Activated T-cell treated with anti-CD3 and anti-CD28 coated beads, Interleukin-2, amount 50 U/mL, for 1 hour (primary cell): ENCODE results near the gene CASQ1.

Experiments used
- DNase-seq: peaks from one replicate; pipeline ENCODE4 v3.0.0-alpha.2; 2020

The CASQ1 gene

GRCh38 chr1:160169553-160170399 is 20.6 kb upstream of the CASQ1 start:
- no peak for DNase-seq

GRCh38 chr1:160171354-160171753 is 19.0 kb upstream of the CASQ1 start:
- DNase-seq = no peak

- DNase-seq = no peak
Observed at GRCh38 chr1:160171980-160172379, 18.4 kb upstream of the CASQ1 start.

- DNase-seq = no peak
Observed at GRCh38 chr1:160177231-160177630, 13.1 kb upstream of the CASQ1 start.

- DNase-seq = no peak
Observed at GRCh38 chr1:160177667-160178066, 12.7 kb upstream of the CASQ1 start.

- no peak for DNase-seq
Observed at GRCh38 chr1:160178731-160179130, 11.6 kb upstream of the CASQ1 start.

- no peak for DNase-seq
Observed at GRCh38 chr1:160179336-160179735, 11.0 kb upstream of the CASQ1 start.

GRCh38 chr1:160186246-160186645 is 4.1 kb upstream of the CASQ1 start:
- DNase-seq = no peak

- no peak for DNase-seq
Observed at GRCh38 chr1:160186729-160187128, 3.6 kb upstream of the CASQ1 start.

GRCh38 chr1:160187407-160187806 is 3.0 kb upstream of the CASQ1 start:
- no peak for DNase-seq

GRCh38 chr1:160188341-160188740 is 2.0 kb upstream of the CASQ1 start:
- no peak for DNase-seq

- no peak for DNase-seq
Observed at GRCh38 chr1:160191756-160192155, 1.4 kb downstream of the CASQ1 start.

- DNase-seq = no peak
Observed at GRCh38 chr1:160192234-160192633, 1.9 kb downstream of the CASQ1 start.

GRCh38 chr1:160193091-160193819 is 2.9 kb downstream of the CASQ1 start:
- DNase-seq = peak; percentile 79

GRCh38 chr1:160193832-160194736 is 3.7 kb downstream of the CASQ1 start:
- DNase-seq = no peak

- DNase-seq = no peak
Observed at GRCh38 chr1:160194737-160195059, 4.3 kb downstream of the CASQ1 start.

- no peak for DNase-seq
Observed at GRCh38 chr1:160196143-160196542, 5.8 kb downstream of the CASQ1 start.

GRCh38 chr1:160197231-160197630 is 6.9 kb downstream of the CASQ1 start:
- DNase-seq = no peak

- DNase-seq = no peak
Observed at GRCh38 chr1:160200786-160201185, 10.4 kb downstream of the CASQ1 start.

GRCh38 chr1:160204526-160205241 is 14.3 kb downstream of the CASQ1 start:
- DNase-seq = no peak

GRCh38 chr1:160205242-160206035 is 15.1 kb downstream of the CASQ1 start, which contains the start of gene PEA15:
PEA15 (plus strand) TSS chr1:160205384; CDS start chr1:160211545, 6,161 bp downstream.
- DNase-seq = peak; percentile 75

GRCh38 chr1:160206036-160206389 is 15.6 kb downstream of the CASQ1 start:
- DNase-seq = peak; percentile 55
